ENCODE data around the gene CXCL5.
A peak's percentile ranks its signal among the peaks of the same experiment; 100 is the strongest.

The CXCL5 gene

GRCh38 chr4:73998040-73999011, at the start of gene CXCL5:
Gene CXCL5 (minus strand): TSS chr4:73998677. CDS start chr4:73998581, 96 bp downstream.
- DNase-seq = no peak

- no peak for DNase-seq
Measured at GRCh38 chr4:74047152-74047551, 48.7 kb upstream of the CXCL5 start.

GRCh38 chr4:74045772-74046171, 47.3 kb upstream of the CXCL5 start:
- DNase-seq = no peak

GRCh38 chr4:74045247-74045646, 46.8 kb upstream of the CXCL5 start:
- peak in 1 of 3 experiments; percentile 21 for DNase-seq

GRCh38 chr4:74044677-74045076, 46.2 kb upstream of the CXCL5 start:
- DNase-seq = no peak

GRCh38 chr4:74042681-74043080, 44.2 kb upstream of the CXCL5 start:
- DNase-seq = peak in 1 of 3 experiments; percentile 6

GRCh38 chr4:74041418-74041817, 42.9 kb upstream of the CXCL5 start:
- no peak for DNase-seq

- peak; percentile 6 to 51 (median 42) for DNase-seq
Measured at GRCh38 chr4:74039315-74039763, 40.9 kb upstream of the CXCL5 start.

GRCh38 chr4:74038425-74039314, 40.2 kb upstream of the CXCL5 start, which contains the start of gene CXCL3:
Gene CXCL3 (minus strand): TSS chr4:74038689. CDS start chr4:74038611, 78 bp downstream.
- DNase-seq = peak; percentile 43 to 63 (median 51)

GRCh38 chr4:74038086-74038424, 39.6 kb upstream of the CXCL5 start:
- DNase-seq = peak in 1 of 3 experiments; percentile 45

GRCh38 chr4:74037076-74037955, 38.8 kb upstream of the CXCL5 start:
- DNase-seq = no peak

GRCh38 chr4:74033739-74034138, 35.3 kb upstream of the CXCL5 start:
- no peak for DNase-seq

GRCh38 chr4:74032064-74032463, 33.6 kb upstream of the CXCL5 start:
- DNase-seq = no peak

GRCh38 chr4:74031576-74031975, 33.1 kb upstream of the CXCL5 start:
- no peak for DNase-seq

GRCh38 chr4:74030285-74030684, 31.8 kb upstream of the CXCL5 start:
- DNase-seq = no peak

GRCh38 chr4:74028504-74028903, 30.0 kb upstream of the CXCL5 start:
- no peak for DNase-seq

GRCh38 chr4:74023709-74024108, 25.2 kb upstream of the CXCL5 start:
- DNase-seq = no peak

GRCh38 chr4:74021601-74022000, 23.1 kb upstream of the CXCL5 start:
- DNase-seq = no peak

- no peak for DNase-seq
Measured at GRCh38 chr4:74018771-74019170, 20.3 kb upstream of the CXCL5 start.

GRCh38 chr4:74018116-74018515, 19.6 kb upstream of the CXCL5 start:
- DNase-seq = no peak

- DNase-seq = peak in 1 of 3 experiments; percentile 12
Measured at GRCh38 chr4:74016068-74016467, 17.6 kb upstream of the CXCL5 start.

- DNase-seq = no peak
Measured at GRCh38 chr4:74015126-74015780, 16.8 kb upstream of the CXCL5 start.
